ENCODE measurements around the gene CARMIL1.
"Not testable (repeated sequence)": the region's sequence is repeated elsewhere in the genome, so short reads cannot be mapped to it uniquely, and the experiment has no call there.

Gene CARMIL1

GRCh38 chr6:25270559-25270958 lies 8.6 kb upstream of the CARMIL1 start:
- Histone ChIP-seq H3K27ac (no peak overlapping the region), H3K4me3 (no peak overlapping the region)

- H3K27ac ChIP-seq, result no peak overlapping the region
- no peak overlapping the region for H3K4me3 ChIP-seq
Observed at GRCh38 chr6:25275436-25275835, 3.7 kb upstream of the CARMIL1 start.

GRCh38 chr6:25277386-25277785 lies 1.8 kb upstream of the CARMIL1 start:
- Histone ChIP-seq H3K4me3 (no peak overlapping the region), H3K27ac (peak overlapping the region in 1 of 21 experiments; percentile 87)

- no peak overlapping the region for H3K4me3 ChIP-seq
- H3K27ac ChIP-seq, result peak overlapping the region in 7 of 21 experiments; percentile 72 to 89 (median 87)
Observed at GRCh38 chr6:25277857-25278256, 1.3 kb upstream of the CARMIL1 start.

GRCh38 chr6:25278261-25278913 lies 787 bp upstream of the CARMIL1 start:
- peak overlapping the region in 19 of 21 experiments; percentile 63 to 89 (median 84) for H3K27ac ChIP-seq
- H3K4me3 ChIP-seq, result peak overlapping the region; percentile 48 to 75 (median 67)

- Histone ChIP-seq H3K27ac (peak overlapping the region in 20 of 21 experiments; percentile 63 to 89 (median 84)), H3K4me3 (peak overlapping the region; percentile 48 to 75 (median 67))
Observed at GRCh38 chr6:25279748-25280343, 672 bp downstream of the CARMIL1 start.

GRCh38 chr6:25280344-25281074 lies 1.3 kb downstream of the CARMIL1 start:
- Histone ChIP-seq H3K4me3 (peak overlapping the region; percentile 48 to 75 (median 67)), H3K27ac (peak overlapping the region in 16 of 21 experiments; percentile 63 to 89 (median 85))

GRCh38 chr6:25286891-25287290 lies 7.7 kb downstream of the CARMIL1 start:
- no peak overlapping the region for H3K4me3 ChIP-seq
- H3K27ac ChIP-seq, result no peak overlapping the region

- Histone ChIP-seq H3K4me3 (no peak overlapping the region), H3K27ac (no peak overlapping the region)
Observed at GRCh38 chr6:25287941-25288340, 8.8 kb downstream of the CARMIL1 start.

- H3K27ac ChIP-seq, result no peak overlapping the region
- H3K4me3 ChIP-seq, result no peak overlapping the region
Observed at GRCh38 chr6:25288518-25288917, 9.3 kb downstream of the CARMIL1 start.

- Histone ChIP-seq H3K4me3 (no peak overlapping the region), H3K27ac (no peak overlapping the region)
Observed at GRCh38 chr6:25290306-25291060, 11.3 kb downstream of the CARMIL1 start.

GRCh38 chr6:25292384-25292783 lies 13.2 kb downstream of the CARMIL1 start:
- Histone ChIP-seq H3K27ac (no peak overlapping the region), H3K4me3 (no peak overlapping the region)

- H3K4me3 ChIP-seq, result no peak overlapping the region
Observed at GRCh38 chr6:25295651-25296050, 16.5 kb downstream of the CARMIL1 start.

GRCh38 chr6:25296217-25296905 lies 17.2 kb downstream of the CARMIL1 start:
- Histone ChIP-seq H3K4me3 (no peak overlapping the region), H3K27ac (peak overlapping the region in 7 of 21 experiments; percentile 11 to 71 (median 37))

More at GRCh38 chr6:25295651-25296050, 16.5 kb downstream of the CARMIL1 start:
- H3K27ac ChIP-seq, result peak overlapping the region in 3 of 21 experiments; percentile 16 to 71 (median 28)

- Histone ChIP-seq H3K4me3 (no peak overlapping the region), H3K27ac (peak overlapping the region in 2 of 21 experiments; percentile 28 to 63)
Observed at GRCh38 chr6:25297039-25297441, 17.9 kb downstream of the CARMIL1 start.

GRCh38 chr6:25297823-25298522 lies 18.8 kb downstream of the CARMIL1 start:
- Histone ChIP-seq H3K27ac (peak overlapping the region in 2 of 21 experiments; percentile 2 to 25), H3K4me3 (no peak overlapping the region)

GRCh38 chr6:25298523-25298865 lies 19.3 kb downstream of the CARMIL1 start:
- not testable (repeated sequence) for H3K4me3 ChIP-seq
- peak overlapping the region in 1 of 21 experiments; percentile 2 for H3K27ac ChIP-seq

GRCh38 chr6:25301362-25301761 lies 22.2 kb downstream of the CARMIL1 start:
- Histone ChIP-seq H3K4me3 (no peak overlapping the region), H3K27ac (no peak overlapping the region)

- H3K27ac ChIP-seq, result no peak overlapping the region
- no peak overlapping the region for H3K4me3 ChIP-seq
Observed at GRCh38 chr6:25302151-25302550, 23.0 kb downstream of the CARMIL1 start.
